ENCODE measurements around the gene AICDA. TPM values are rescaled to one million over a fixed set of nuclear protein-coding genes. Genes with fewer than 3 reads are reported as not detected.

The AICDA gene
- total RNA-seq, 1 experiment from 2014 or later: 0.13 TPM

DNA sequence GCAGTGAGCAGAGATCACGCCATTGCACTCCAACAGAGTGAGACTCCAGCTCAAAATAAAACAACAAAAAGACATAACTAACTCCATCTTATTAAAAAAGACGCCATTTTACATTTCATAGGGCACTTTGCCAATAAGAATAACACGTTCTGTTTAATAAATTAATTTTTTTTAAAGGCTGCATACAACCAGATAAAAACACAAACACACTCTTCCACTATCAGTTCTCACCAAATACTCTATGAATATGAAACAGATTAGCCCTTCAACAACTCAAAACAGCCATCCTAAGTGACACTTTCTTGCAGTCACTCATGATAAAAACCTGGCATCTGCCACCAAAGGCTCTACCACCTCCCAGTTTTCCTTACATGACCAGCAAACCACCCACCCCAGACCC is 16.1 kb downstream of the AICDA start:
- CTCF ChIA-PET: interaction anchor here (0.9 to 1.1 kb wide), 2 partner anchors 13 to 53 kb away, joined by 4 read pairs; no protein-coding TSS in a partner anchor
- Mint-ChIP-seq H3K36me3 (no peaks in the 10 kb centered on the region), H3K4me3 (no peak overlapping the region), H3K27me3 (ENCODE audit: low read depth) (no peaks in the 10 kb centered on the region), H3K27ac (no peak overlapping the region), H3K9me3 (no peaks in the 10 kb centered on the region), H3K4me1 (no peaks in the 10 kb centered on the region)
- ATAC-seq (no peak), DNase-seq (ENCODE audit: low spot score) (no peak)
- TF ChIP-seq, protein P1, sequence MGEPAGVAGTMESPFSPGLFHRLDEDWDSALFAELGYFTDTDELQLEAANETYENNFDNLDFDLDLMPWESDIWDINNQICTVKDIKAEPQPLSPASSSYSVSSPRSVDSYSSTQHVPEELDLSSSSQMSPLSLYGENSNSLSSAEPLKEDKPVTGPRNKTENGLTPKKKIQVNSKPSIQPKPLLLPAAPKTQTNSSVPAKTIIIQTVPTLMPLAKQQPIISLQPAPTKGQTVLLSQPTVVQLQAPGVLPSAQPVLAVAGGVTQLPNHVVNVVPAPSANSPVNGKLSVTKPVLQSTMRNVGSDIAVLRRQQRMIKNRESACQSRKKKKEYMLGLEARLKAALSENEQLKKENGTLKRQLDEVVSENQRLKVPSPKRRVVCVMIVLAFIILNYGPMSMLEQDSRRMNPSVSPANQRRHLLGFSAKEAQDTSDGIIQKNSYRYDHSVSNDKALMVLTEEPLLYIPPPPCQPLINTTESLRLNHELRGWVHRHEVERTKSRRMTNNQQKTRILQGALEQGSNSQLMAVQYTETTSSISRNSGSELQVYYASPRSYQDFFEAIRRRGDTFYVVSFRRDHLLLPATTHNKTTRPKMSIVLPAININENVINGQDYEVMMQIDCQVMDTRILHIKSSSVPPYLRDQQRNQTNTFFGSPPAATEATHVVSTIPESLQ (CRISPR knock-in tag; IDR thresholded peaks at IDR 0.05): no peak
- TF ChIP-seq, protein P2, sequence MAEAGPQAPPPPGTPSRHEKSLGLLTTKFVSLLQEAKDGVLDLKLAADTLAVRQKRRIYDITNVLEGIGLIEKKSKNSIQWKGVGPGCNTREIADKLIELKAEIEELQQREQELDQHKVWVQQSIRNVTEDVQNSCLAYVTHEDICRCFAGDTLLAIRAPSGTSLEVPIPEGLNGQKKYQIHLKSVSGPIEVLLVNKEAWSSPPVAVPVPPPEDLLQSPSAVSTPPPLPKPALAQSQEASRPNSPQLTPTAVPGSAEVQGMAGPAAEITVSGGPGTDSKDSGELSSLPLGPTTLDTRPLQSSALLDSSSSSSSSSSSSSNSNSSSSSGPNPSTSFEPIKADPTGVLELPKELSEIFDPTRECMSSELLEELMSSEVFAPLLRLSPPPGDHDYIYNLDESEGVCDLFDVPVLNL (CRISPR knock-in tag; IDR thresholded peaks at IDR 0.05; ENCODE audit: borderline replicate concordance, low read depth): no peak
- TF ChIP-seq, protein P3, sequence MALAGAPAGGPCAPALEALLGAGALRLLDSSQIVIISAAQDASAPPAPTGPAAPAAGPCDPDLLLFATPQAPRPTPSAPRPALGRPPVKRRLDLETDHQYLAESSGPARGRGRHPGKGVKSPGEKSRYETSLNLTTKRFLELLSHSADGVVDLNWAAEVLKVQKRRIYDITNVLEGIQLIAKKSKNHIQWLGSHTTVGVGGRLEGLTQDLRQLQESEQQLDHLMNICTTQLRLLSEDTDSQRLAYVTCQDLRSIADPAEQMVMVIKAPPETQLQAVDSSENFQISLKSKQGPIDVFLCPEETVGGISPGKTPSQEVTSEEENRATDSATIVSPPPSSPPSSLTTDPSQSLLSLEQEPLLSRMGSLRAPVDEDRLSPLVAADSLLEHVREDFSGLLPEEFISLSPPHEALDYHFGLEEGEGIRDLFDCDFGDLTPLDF (CRISPR knock-in tag; IDR thresholded peaks at IDR 0.05): no peak
- TF ChIP-seq, protein P4, sequence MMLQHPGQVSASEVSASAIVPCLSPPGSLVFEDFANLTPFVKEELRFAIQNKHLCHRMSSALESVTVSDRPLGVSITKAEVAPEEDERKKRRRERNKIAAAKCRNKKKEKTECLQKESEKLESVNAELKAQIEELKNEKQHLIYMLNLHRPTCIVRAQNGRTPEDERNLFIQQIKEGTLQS (CRISPR knock-in tag; conservative IDR thresholded peaks at IDR 0.05): no peak
- no peak for TF ChIP-seq ESRRA (CRISPR knock-in tag; IDR thresholded peaks at IDR 0.05; ENCODE audit: borderline replicate concordance)
- no peak for TF ChIP-seq NFYB (CRISPR knock-in tag; conservative IDR thresholded peaks at IDR 0.05; ENCODE audit: low read depth)
- no peak for TF ChIP-seq JAZF1 (CRISPR knock-in tag; IDR thresholded peaks at IDR 0.05)
- TF ChIP-seq GRHL2 (CRISPR knock-in tag; IDR thresholded peaks at IDR 0.05; ENCODE audit: insufficient replicate concordance, severe bottlenecking): no peak
- TF ChIP-seq, protein P5, sequence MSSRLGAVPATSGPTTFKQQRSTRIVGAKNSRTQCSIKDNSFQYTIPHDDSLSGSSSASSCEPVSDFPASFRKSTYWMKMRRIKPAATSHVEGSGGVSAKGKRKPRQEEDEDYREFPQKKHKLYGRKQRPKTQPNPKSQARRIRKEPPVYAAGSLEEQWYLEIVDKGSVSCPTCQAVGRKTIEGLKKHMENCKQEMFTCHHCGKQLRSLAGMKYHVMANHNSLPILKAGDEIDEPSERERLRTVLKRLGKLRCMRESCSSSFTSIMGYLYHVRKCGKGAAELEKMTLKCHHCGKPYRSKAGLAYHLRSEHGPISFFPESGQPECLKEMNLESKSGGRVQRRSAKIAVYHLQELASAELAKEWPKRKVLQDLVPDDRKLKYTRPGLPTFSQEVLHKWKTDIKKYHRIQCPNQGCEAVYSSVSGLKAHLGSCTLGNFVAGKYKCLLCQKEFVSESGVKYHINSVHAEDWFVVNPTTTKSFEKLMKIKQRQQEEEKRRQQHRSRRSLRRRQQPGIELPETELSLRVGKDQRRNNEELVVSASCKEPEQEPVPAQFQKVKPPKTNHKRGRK (CRISPR knock-in tag; IDR thresholded peaks at IDR 0.05; ENCODE audit: borderline replicate concordance): no peak
- no peak for TF ChIP-seq SOX15 (CRISPR knock-in tag; IDR thresholded peaks at IDR 0.05)
- TF ChIP-seq MYBL2 (CRISPR knock-in tag; IDR thresholded peaks at IDR 0.05): no peak
- TF ChIP-seq, protein P6, sequence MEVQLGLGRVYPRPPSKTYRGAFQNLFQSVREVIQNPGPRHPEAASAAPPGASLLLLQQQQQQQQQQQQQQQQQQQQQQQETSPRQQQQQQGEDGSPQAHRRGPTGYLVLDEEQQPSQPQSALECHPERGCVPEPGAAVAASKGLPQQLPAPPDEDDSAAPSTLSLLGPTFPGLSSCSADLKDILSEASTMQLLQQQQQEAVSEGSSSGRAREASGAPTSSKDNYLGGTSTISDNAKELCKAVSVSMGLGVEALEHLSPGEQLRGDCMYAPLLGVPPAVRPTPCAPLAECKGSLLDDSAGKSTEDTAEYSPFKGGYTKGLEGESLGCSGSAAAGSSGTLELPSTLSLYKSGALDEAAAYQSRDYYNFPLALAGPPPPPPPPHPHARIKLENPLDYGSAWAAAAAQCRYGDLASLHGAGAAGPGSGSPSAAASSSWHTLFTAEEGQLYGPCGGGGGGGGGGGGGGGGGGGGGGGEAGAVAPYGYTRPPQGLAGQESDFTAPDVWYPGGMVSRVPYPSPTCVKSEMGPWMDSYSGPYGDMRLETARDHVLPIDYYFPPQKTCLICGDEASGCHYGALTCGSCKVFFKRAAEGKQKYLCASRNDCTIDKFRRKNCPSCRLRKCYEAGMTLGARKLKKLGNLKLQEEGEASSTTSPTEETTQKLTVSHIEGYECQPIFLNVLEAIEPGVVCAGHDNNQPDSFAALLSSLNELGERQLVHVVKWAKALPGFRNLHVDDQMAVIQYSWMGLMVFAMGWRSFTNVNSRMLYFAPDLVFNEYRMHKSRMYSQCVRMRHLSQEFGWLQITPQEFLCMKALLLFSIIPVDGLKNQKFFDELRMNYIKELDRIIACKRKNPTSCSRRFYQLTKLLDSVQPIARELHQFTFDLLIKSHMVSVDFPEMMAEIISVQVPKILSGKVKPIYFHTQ (CRISPR knock-in tag; IDR thresholded peaks at IDR 0.05): no peak
- TF ChIP-seq, protein P7, sequence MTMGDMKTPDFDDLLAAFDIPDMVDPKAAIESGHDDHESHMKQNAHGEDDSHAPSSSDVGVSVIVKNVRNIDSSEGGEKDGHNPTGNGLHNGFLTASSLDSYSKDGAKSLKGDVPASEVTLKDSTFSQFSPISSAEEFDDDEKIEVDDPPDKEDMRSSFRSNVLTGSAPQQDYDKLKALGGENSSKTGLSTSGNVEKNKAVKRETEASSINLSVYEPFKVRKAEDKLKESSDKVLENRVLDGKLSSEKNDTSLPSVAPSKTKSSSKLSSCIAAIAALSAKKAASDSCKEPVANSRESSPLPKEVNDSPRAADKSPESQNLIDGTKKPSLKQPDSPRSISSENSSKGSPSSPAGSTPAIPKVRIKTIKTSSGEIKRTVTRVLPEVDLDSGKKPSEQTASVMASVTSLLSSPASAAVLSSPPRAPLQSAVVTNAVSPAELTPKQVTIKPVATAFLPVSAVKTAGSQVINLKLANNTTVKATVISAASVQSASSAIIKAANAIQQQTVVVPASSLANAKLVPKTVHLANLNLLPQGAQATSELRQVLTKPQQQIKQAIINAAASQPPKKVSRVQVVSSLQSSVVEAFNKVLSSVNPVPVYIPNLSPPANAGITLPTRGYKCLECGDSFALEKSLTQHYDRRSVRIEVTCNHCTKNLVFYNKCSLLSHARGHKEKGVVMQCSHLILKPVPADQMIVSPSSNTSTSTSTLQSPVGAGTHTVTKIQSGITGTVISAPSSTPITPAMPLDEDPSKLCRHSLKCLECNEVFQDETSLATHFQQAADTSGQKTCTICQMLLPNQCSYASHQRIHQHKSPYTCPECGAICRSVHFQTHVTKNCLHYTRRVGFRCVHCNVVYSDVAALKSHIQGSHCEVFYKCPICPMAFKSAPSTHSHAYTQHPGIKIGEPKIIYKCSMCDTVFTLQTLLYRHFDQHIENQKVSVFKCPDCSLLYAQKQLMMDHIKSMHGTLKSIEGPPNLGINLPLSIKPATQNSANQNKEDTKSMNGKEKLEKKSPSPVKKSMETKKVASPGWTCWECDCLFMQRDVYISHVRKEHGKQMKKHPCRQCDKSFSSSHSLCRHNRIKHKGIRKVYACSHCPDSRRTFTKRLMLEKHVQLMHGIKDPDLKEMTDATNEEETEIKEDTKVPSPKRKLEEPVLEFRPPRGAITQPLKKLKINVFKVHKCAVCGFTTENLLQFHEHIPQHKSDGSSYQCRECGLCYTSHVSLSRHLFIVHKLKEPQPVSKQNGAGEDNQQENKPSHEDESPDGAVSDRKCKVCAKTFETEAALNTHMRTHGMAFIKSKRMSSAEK (CRISPR knock-in tag; IDR thresholded peaks at IDR 0.05; ENCODE audit: borderline replicate concordance): no peak
- no peak for TF ChIP-seq RORB (CRISPR knock-in tag; IDR thresholded peaks at IDR 0.05)
- TF ChIP-seq, protein P8, sequence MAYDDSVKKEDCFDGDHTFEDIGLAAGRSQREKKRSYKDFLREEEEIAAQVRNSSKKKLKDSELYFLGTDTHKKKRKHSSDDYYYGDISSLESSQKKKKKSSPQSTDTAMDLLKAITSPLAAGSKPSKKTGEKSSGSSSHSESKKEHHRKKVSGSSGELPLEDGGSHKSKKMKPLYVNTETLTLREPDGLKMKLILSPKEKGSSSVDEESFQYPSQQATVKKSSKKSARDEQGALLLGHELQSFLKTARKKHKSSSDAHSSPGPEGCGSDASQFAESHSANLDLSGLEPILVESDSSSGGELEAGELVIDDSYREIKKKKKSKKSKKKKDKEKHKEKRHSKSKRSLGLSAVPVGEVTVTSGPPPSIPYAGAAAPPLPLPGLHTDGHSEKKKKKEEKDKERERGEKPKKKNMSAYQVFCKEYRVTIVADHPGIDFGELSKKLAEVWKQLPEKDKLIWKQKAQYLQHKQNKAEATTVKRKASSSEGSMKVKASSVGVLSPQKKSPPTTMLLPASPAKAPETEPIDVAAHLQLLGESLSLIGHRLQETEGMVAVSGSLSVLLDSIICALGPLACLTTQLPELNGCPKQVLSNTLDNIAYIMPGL (CRISPR knock-in tag; IDR thresholded peaks at IDR 0.05): no peak
- TF ChIP-seq TEAD1 (CRISPR knock-in tag; IDR thresholded peaks at IDR 0.05): no peak
- TF ChIP-seq RELA (CRISPR knock-in tag; IDR thresholded peaks at IDR 0.05; ENCODE audit: borderline replicate concordance): no peak
- no peak for TF ChIP-seq OVOL2 (CRISPR knock-in tag; IDR thresholded peaks at IDR 0.05; ENCODE audit: borderline replicate concordance)
- TF ChIP-seq ZNF671 (CRISPR knock-in tag; IDR thresholded peaks at IDR 0.05): no peak
- no peak for TF ChIP-seq FOXJ3 (CRISPR knock-in tag; IDR thresholded peaks at IDR 0.05; ENCODE audit: borderline replicate concordance)
- POLR2A ChIA-PET: no interaction called here

All from WTC11 (cell line).